HCT116 (cell line): ENCODE data around the gene PLCXD1. TPM values are rescaled to one million over a fixed set of nuclear protein-coding genes. Genes with fewer than 3 reads are reported as not detected.

Experiments used
- ATAC-seq: fragments of 200-7000 bp; cut with Tn5 transposase; 2 replicates; pipeline ENCODE4 v1.9.1; 2020; ENCODE audit warnings: mild to moderate bottlenecking, moderate library complexity
- BruUV-seq: library from RNA; stranded (reverse); fragments of 400-500 nt; replicated peaks from 2 replicates; lab custom pipeline; 2021; lab: Mats Ljungman, UMichigan
- CTCF ChIA-PET: fragments of 300-600 bp; sonication (Branson Sonifier 250); formaldehyde crosslinking; loops from one replicate; lab custom pipeline; 2021; ENCODE audit warnings: antibody characterized with exemption; lab: Charles Lee
- POLR2A ChIA-PET: fragments of 300-600, 350-600 bp; sonication (Branson Sonifier 250); formaldehyde crosslinking; loops from one replicate; lab custom pipeline; 2021; ENCODE audit warnings: antibody characterized with exemption; lab: Charles Lee
- RAD21 ChIA-PET, 2 experiments: fragments of 300-600 bp; sonication (Branson Sonifier 250); formaldehyde crosslinking; loops; one replicate each; lab custom pipeline; 2023; ENCODE audit warnings: low total read pairs in 2 of 2; ENCODE audit not compliant: uncharacterized antibody in 2 of 2, unreplicated experiment in 2 of 2, low non-redundant PET in 1 of 2; lab: Charles Lee
- DNase-seq: peaks from one replicate; pipeline ENCODE4 v3.0.0-alpha.2; 2010; ENCODE audit warnings: low read depth, low spot score
- H2AFZ ChIP-seq: fragments of 200-600 bp; shearing (Covaris generic), sonication (generic); 2 replicates; pipeline ENCODE4 v1.6.1; 2017; ENCODE audit warnings: low read depth, mixed run types, mixed read lengths, antibody characterized with exemption, low read length; ENCODE audit not compliant: poor library complexity, severe bottlenecking
- H3K27ac ChIP-seq: 2 replicates; pipeline ENCODE4 v1.5.1; 2012; ENCODE audit warnings: low read depth, low read length
- H3K27me3 ChIP-seq: fragments of 200-600 bp; sonication (generic); 2 replicates; pipeline ENCODE4 v1.6.1; 2016; ENCODE audit warnings: mixed run types, low read length, mixed read lengths; ENCODE audit not compliant: insufficient read depth
- H3K36me3 ChIP-seq, 2 experiments: fragments of 200-500 bp in 1 of 2; fragments of 200-600 bp in 1 of 2; sonication (Bioruptor generic) in 1 of 2; sonication (generic) in 1 of 2; 2 replicates each; pipeline versions ENCODE4 v1.5.1 to v1.6.1; 2014 to 2016; ENCODE audit warnings: low read length in 2 of 2, inconsistent platforms in 1 of 2, mixed read lengths in 1 of 2, mixed run types in 1 of 2; ENCODE audit not compliant: insufficient read depth in 2 of 2, control insufficient read depth in 1 of 2
- H3K4me1 ChIP-seq, 2 experiments: fragments of 200-600 bp in 1 of 2; sonication (generic) in 1 of 2; 2 replicates each; pipeline versions ENCODE4 v1.5.1 to v1.6.1; 2012 to 2017; ENCODE audit warnings: low read length in 2 of 2, inconsistent platforms in 1 of 2, mild to moderate bottlenecking in 1 of 2, mixed read lengths in 1 of 2, mixed run types in 1 of 2, moderate library complexity in 1 of 2; ENCODE audit not compliant: insufficient read depth in 2 of 2, control insufficient read depth in 1 of 2
- H3K4me2 ChIP-seq: fragments of 200-600 bp; sonication (generic); 2 replicates; pipeline ENCODE4 v1.6.1; 2017; ENCODE audit warnings: mixed run types, low read length, mixed read lengths
- H3K4me3 ChIP-seq, 2 experiments: fragments of 200-600 bp in 1 of 2; sonication (generic) in 1 of 2; replicated peaks in 1 of 2; 2 replicates each; pipeline ENCODE4 v1.5.1; 2011 to 2016; ENCODE audit warnings: low read length in 2 of 2, control low read depth in 1 of 2, low read depth in 1 of 2, mild to moderate bottlenecking in 1 of 2, mixed read lengths in 1 of 2, mixed run types in 1 of 2
- H3K79me2 ChIP-seq: fragments of 200-600 bp; sonication (generic); 2 replicates; pipeline ENCODE4 v1.6.1; 2017; ENCODE audit warnings: mild to moderate bottlenecking, mixed run types, low read length, moderate library complexity, mixed read lengths; ENCODE audit not compliant: insufficient read depth
- H3K9ac ChIP-seq: fragments of 200-600 bp; sonication (generic); 2 replicates; pipeline ENCODE4 v1.6.1; 2016; ENCODE audit warnings: low read length, mixed read lengths
- H3K9me2 ChIP-seq: fragments of 200-600 bp; sonication (generic), shearing (Covaris generic); 2 replicates; pipeline ENCODE4 v1.6.1; 2017; ENCODE audit warnings: mixed run types, mild to moderate bottlenecking, moderate library complexity; ENCODE audit not compliant: insufficient read depth
- H3K9me3 ChIP-seq, 2 experiments: fragments of 200-500 bp in 1 of 2; fragments of 200-600 bp in 1 of 2; sonication (Bioruptor generic) in 1 of 2; sonication (generic) in 1 of 2; 2 replicates each; pipeline ENCODE4 v1.6.1; 2014 to 2017; ENCODE audit warnings: low read length in 2 of 2, mixed read lengths in 2 of 2, inconsistent platforms in 1 of 2, low read depth in 1 of 2, mild to moderate bottlenecking in 1 of 2, mixed run types in 1 of 2, moderate library complexity in 1 of 2; ENCODE audit not compliant: control insufficient read depth in 1 of 2, insufficient read depth in 1 of 2
- H4K20me1 ChIP-seq: fragments of 200-600 bp; sonication (generic), shearing (Covaris generic); 2 replicates; pipeline ENCODE4 v1.6.1; 2017; ENCODE audit warnings: mixed run types, mild to moderate bottlenecking, moderate library complexity; ENCODE audit not compliant: insufficient read depth
- CBX3 ChIP-seq: IDR thresholded peaks from 2 replicates; pipeline ENCODE4 v1.6.1; 2012; ENCODE audit warnings: low read depth
- CEBPB ChIP-seq: IDR thresholded peaks from 2 replicates; pipeline ENCODE4 v1.6.1; 2012; ENCODE audit warnings: low read depth
- CTCF ChIP-seq, 3 experiments: fragments of 200-600 bp in 1 of 3; sonication (generic) in 1 of 3; IDR thresholded peaks in 2 of 3; conservative IDR thresholded peaks in 1 of 3; 2 replicates each; pipeline ENCODE4 v1.5.1; 2012 to 2017; ENCODE audit warnings: low read depth in 2 of 3, low read length in 2 of 3, antibody characterized with exemption in 1 of 3, borderline replicate concordance in 1 of 3, control low read depth in 1 of 3, mild to moderate bottlenecking in 1 of 3, mixed read lengths in 1 of 3, mixed run types in 1 of 3, moderate library complexity in 1 of 3; ENCODE audit not compliant: insufficient read depth in 1 of 3
- ELF1 ChIP-seq: IDR thresholded peaks from 2 replicates; pipeline ENCODE4 v1.6.1; 2012; ENCODE audit warnings: low read depth, borderline replicate concordance
- EZH2 ChIP-seq: fragments of 200-600 bp; sonication (generic); IDR thresholded peaks from 2 replicates; pipeline ENCODE4 v1.6.1; 2017; ENCODE audit warnings: antibody characterized with exemption, mixed run types
- FOSL1 ChIP-seq: IDR thresholded peaks from 2 replicates; pipeline ENCODE4 v1.6.1; 2012; ENCODE audit warnings: low read depth
- POLR2A ChIP-seq: IDR thresholded peaks from 2 replicates; pipeline ENCODE4 v1.7.0; 2011; ENCODE audit warnings: borderline replicate concordance; ENCODE audit not compliant: insufficient read depth, insufficient read length; ENCODE audit errors: extremely low read depth
- POLR2AphosphoS5 ChIP-seq: IDR thresholded peaks from 2 replicates; pipeline ENCODE4 v1.6.1; 2011; ENCODE audit warnings: mild to moderate bottlenecking, low read depth, low read length, moderate library complexity
- RAD21 ChIP-seq: IDR thresholded peaks from 2 replicates; pipeline ENCODE4 v1.6.1; 2012; ENCODE audit warnings: low read depth, mild to moderate bottlenecking
- REST ChIP-seq: IDR thresholded peaks from 2 replicates; pipeline ENCODE4 v1.6.1; 2012; ENCODE audit warnings: low read depth
- SIN3A ChIP-seq: IDR thresholded peaks from 2 replicates; pipeline ENCODE4 v1.6.1; 2012; ENCODE audit warnings: low read depth
- SP1 ChIP-seq: IDR thresholded peaks from 2 replicates; pipeline ENCODE4 v1.6.1; 2012; ENCODE audit warnings: low read depth
- SRF ChIP-seq: IDR thresholded peaks from 2 replicates; pipeline ENCODE4 v1.6.1; 2012; ENCODE audit warnings: low read depth
- TCF7L2 ChIP-seq: IDR thresholded peaks from 2 replicates; pipeline ENCODE4 v1.7.0; 2011; ENCODE audit warnings: borderline replicate concordance, inconsistent platforms; ENCODE audit not compliant: insufficient read depth, insufficient read length; ENCODE audit errors: extremely low read depth
- ZBTB33 ChIP-seq: IDR thresholded peaks from 2 replicates; pipeline ENCODE4 v1.6.1; 2011; ENCODE audit warnings: mild to moderate bottlenecking, low read length, moderate library complexity; ENCODE audit not compliant: insufficient replicate concordance; ENCODE audit errors: extremely low read depth
- intact Hi-C: fragments of 100-400 bp; cut with micrococcal nuclease; formaldehyde crosslinking; loops from 2 replicates; pipeline ENCODE4 v1.10.0; 2022
- total RNA-seq: library from RNA; stranded (reverse); gene quantifications from one replicate; pipeline ENCODE4 v1.2.1, GENCODE V29; 2021; ENCODE audit not compliant: unreplicated experiment
- TF ChIP-seq, protein P1 (sequence below): IDR thresholded peaks from 2 replicates; pipeline ENCODE4 v1.6.1; 2012
- TF ChIP-seq, protein P2 (sequence below): IDR thresholded peaks from 2 replicates; pipeline ENCODE4 v1.6.1; 2012

The PLCXD1 gene
- total RNA-seq, 1 experiment from 2014 or later = 26.3 TPM

DNA sequence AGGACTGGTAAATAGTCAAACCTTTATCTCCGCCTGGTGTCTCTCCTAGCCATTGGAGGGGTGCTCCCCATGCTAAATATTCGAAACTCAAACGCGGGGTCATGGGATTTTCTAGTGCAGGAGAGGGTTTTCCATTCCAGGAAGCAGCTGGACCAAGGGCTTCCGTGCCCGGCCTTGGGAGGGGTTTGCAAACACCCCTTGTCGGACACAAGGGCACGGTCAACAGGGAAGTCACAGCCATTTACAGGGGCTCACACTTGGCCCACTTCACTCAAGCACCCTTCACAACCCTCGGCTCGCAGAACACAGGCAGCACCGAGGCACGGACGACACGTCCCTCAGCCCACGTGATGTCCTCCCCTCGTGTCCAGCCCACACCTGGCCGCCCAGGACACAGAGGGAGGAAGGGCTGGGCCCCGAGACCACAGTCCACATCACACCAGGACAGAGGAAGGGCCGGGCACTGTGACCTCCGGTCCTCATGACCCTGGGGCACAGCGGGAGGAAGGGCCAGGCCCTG is 10.3 kb upstream of the PLCXD1 start:
- Histone ChIP-seq H3K9me3 (no peaks in the 10 kb centered on the region), H3K4me1 (peaks cover 0 to 11% of the 10 kb centered on the region in 2 experiments; a peak in 1 of 4 replicates), H3K27ac (no peak overlapping the region), H3K4me3 (no peak overlapping the region), H3K79me2 (no peaks in the 10 kb centered on the region), H3K9ac (no peak overlapping the region), H3K27me3 (no peaks in the 10 kb centered on the region), H2AFZ (no peak overlapping the region), H3K9me2 (no peaks in the 10 kb centered on the region), H3K36me3 (no peaks in the 10 kb centered on the region), H4K20me1 (no peaks in the 10 kb centered on the region), H3K4me2 (no peak overlapping the region)
- TF ChIP-seq CEBPB (no peak), TCF7L2 (no peak), POLR2AphosphoS5 (no peak), EZH2 (no peak), ELF1 (no peak), CBX3 (no peak), SP1 (no peak), FOSL1 (no peak), CTCF (IDR thresholded peaks at IDR 0.05 in 2 of 3, conservative IDR thresholded peaks at IDR 0.05 in 1 of 3; ENCODE audit: borderline replicate concordance in 1 of 3, insufficient read depth in 1 of 3, low read depth in 2 of 3, low read length in 2 of 3) (no peak), ZBTB33 (no peak), POLR2A (no peak), RAD21 (no peak), REST (no peak), SRF (no peak), SIN3A (no peak)
- TF ChIP-seq, protein P1, sequence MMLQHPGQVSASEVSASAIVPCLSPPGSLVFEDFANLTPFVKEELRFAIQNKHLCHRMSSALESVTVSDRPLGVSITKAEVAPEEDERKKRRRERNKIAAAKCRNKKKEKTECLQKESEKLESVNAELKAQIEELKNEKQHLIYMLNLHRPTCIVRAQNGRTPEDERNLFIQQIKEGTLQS = no peak
- TF ChIP-seq, protein P2, sequence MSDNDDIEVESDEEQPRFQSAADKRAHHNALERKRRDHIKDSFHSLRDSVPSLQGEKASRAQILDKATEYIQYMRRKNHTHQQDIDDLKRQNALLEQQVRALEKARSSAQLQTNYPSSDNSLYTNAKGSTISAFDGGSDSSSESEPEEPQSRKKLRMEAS = no peak
- no TSS peak for BruUV-seq
- RAD21 ChIA-PET = no interaction called here
- ATAC-seq (no peak), DNase-seq (no peak)
- intact Hi-C loops = no loop called here
- POLR2A ChIA-PET = no interaction called here
- CTCF ChIA-PET = no interaction called here
